EH (cell line): ENCODE measurements around the gene EMC6.

Source experiments
- DNase-seq: peaks from one replicate; pipeline ENCODE4 v3.0.0-alpha.2; 2015; ENCODE audit warnings: low read depth

EMC6 gene

DNA sequence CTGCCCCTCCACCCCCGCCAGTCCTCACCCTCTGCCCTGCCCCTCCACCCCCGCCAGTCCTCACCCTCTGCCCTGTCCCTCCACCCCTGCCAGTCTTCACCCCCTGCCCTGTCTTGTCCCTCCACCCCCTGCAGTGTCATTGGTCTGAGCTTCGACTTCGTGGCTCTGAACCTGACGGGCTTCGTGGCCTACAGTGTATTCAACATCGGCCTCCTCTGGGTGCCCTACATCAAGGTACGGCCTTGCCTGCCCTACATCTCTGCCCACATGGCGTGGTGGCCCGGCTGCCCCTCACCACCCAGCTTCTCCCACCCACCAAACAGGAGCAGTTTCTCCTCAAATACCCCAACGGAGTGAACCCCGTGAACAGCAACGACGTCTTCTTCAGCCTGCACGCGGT, 12.3 kb upstream of the EMC6 start:
- no peak for DNase-seq

GRCh38 chr17:3656755-3657587, 11.6 kb upstream of the EMC6 start:
- no peak for DNase-seq

GRCh38 chr17:3657588-3657869, 11.1 kb upstream of the EMC6 start:
- DNase-seq, result no peak

DNA sequence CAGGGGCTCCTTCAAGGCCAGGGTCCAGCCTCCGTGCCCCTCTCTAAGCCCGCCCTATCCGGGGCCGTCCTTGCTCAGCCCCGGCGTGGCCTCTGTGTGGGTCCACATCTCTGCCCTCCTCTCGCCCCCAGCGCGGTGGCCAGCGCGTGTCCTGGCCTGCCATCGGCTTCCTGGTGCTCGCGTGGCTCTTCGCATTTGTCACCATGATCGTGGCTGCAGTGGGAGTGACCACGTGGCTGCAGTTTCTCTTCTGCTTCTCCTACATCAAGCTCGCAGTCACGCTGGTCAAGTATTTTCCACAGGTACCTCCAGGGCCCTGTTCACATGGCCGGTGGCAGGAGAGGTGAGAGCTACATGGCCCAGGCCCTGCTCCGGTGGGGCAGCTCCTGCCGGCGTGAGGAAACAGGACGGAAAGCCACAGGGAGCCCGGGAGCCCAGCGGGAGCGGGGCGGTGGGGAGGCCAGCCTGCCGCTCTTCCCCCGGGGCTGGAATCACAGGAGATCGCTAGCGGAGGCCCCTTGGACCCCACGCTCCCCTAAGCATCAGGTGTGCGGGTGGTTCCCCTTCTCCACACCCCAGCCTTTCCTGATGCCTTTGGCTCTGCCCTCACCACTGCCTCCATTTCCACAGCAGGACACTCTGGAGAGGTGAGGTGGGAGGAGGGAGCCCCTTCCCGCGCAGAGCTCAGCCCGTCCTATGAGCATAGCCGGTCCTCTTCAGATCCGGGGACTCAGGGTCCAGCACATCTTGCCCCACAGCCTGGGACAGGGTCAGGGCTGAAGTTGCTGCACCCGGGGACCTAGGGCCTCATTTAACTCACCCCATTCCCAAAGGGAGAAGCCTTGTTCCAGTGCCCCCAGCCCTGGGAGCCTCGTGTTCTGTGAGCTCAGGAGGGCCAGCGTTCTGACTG, 10.5 kb upstream of the EMC6 start:
- DNase-seq, result no peak

- no peak for DNase-seq
Observed at GRCh38 chr17:3658784-3659449, 9.7 kb upstream of the EMC6 start.

GRCh38 chr17:3659541-3660111, 9.0 kb upstream of the EMC6 start:
- DNase-seq, result peak; percentile 91

DNA sequence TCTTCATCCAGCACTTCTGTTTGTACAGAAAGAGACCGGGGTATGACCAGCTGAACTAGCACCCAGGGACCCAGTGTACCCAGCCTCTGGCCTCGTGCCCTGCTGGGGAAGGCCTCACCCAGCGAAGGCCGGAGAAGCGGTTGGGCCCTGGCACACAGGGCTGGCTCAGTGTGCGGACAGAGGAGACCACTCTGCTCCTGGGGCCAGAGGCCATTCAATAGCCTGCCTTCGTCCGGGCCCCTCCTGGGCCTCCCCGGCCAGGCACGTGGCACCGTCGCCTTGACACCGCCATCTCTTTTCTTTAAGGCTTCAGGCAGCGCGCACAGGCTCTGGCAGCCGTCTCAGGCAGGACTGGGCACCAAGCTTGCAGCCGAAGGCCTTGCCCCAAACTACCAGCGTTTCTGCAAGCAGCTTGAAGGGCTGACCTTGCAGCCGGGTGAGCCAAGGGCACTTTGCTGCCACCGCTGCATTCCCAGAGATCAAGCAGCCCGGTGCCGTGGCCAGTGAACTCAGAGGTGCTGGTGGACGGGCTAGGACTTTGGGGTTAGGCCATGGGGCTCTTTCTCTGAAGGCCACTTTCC, 8.2 kb upstream of the EMC6 start:
- DNase-seq, result no peak

- no peak for DNase-seq
Observed at GRCh38 chr17:3663102-3664011, 5.3 kb upstream of the EMC6 start.

DNA sequence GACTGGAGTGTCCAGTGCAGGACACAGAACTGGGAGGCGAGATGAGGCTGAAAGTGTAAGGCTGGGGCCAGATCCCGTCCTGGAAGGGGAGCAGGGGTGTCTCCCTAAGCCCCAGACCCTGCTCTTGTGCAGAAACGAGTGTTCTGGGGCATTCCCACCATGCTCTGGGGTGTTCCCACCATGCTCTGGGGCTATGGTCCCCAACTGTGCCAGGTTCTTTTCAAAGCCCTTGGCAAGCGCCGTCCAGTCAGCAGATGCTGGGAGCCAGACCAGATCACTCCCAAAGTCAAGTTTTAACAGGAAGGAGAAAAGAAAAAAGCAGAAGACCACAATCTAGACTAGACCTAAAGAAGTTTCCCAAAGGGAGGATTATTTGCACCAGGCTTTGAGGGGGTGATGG, 2.8 kb upstream of the EMC6 start:
- no peak for DNase-seq

DNA sequence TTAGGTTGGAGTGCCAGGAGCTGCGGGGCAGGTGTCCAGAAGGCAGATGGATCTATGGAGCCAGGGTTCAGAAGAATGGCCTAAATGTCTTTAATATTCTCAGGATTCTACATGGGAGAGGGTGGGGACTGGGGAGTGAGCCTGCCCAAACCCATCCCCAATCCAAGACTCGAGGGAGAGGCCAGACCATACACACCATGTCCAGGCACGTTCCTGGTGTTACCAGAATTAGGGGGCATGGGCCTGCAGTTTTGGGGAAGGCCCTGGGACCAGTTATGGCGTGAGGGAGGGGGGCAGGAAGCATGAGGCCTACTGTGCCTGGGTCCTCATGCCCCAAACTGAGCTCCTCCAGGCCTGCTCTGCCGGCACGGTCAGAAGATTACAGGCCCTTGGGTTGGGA, 2.1 kb upstream of the EMC6 start:
- no peak for DNase-seq

DNA sequence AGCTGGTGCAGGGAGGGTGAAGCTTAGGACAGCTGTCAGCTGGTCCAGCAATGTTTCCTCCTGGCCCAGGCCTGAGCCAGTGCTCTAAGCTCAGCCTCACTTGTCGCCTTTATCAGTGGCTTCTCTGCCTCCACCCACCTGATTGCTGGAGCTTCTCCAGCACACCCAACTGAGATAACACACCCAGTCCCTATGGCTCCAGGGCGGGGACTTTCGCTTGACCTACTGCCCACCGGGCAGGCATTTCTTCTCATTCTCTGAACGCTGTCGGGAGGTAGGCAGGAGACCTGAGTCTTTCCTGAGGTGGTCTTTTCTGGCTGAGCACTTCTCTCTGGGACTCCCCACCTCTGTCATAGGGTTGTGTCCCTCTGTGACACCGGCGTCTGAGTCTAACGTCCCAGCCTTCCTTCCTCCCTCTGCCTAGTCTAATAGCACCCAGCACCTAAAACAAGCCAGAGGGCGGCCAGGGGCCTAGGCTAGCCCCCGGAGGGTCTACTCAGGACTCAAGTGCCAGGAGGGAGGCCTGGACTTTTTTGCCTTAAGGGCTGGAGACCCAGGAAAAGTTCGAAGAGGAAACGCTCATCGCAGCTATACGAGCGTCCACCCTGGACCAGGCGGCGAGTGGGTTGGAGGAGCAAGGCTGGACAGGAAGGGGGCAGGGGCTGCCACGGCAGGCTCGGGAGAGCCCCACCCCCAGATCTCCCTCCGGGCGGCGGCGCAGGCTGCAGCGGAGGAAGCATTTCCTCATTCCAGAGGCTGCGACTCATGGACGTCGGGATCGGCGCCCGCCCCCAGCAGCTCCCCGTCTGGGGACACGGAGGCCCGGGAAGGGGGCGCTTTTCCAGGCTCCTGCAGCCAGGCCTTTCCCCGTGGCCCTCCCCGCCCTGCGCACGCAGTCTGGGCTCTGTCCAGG, 990 bp upstream of the EMC6 start:
- DNase-seq, result peak; percentile 96

- no peak for DNase-seq
Observed at GRCh38 chr17:3669085-3669347, 404 bp downstream of the EMC6 start.

DNA sequence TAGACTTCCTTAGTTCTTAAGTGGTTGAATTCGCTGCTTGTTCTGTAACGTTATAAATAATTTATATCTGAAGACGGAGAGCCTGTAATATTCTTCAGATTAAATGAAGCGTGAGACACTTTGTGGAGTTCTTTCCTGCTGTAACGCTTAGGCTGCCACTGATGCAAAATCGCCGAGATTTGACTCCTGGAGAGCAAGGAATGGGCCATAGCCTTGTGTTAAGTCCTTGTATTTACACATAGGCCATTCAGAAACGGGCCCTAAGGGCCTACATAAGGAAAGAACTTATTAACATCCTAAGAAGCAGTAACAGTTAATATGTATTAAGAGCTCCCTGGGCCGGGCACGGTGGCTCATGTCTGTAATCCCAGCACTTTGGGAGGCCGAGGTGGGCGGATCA, 936 bp downstream of the EMC6 start:
- no peak for DNase-seq

DNA sequence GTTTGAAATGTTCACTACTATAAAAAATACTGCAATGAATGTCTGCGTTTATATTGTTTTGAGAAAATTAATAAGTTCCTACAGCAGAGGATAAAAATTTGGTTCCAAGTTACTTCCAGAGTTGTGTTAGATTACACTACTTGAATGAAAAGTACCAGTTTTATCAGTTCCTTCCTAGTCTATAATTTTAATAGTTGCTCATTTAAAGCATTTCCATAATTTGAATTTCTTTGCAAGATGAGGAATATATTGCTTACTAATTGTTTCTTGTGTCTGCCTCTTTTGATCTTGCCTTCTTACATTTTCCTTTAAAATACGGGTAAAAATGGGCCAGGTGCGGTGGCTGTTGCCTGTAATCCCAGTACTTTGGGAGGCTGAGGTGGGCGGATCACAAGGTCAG, 4.0 kb downstream of the EMC6 start:
- no peak for DNase-seq

DNA sequence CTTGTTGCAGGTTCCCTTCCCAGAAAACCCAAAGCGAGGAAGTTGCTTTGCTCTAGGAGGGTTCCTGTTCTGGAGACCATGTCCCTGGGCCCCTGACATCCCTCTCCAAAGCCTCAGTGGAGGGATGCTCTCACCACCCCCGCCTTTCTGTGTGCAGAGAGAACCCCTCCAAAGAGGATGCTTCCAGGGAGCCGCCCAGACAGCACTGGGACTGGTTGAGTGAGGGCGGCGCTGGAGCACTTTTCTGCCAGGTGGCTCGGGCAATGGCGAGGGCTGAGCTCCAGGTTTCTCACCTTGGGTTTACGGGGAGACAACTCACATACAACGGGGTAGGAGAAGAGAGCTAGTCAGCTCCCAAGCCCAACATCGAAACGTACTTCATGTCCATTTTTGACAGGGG, 7.3 kb downstream of the EMC6 start:
- no peak for DNase-seq

DNA sequence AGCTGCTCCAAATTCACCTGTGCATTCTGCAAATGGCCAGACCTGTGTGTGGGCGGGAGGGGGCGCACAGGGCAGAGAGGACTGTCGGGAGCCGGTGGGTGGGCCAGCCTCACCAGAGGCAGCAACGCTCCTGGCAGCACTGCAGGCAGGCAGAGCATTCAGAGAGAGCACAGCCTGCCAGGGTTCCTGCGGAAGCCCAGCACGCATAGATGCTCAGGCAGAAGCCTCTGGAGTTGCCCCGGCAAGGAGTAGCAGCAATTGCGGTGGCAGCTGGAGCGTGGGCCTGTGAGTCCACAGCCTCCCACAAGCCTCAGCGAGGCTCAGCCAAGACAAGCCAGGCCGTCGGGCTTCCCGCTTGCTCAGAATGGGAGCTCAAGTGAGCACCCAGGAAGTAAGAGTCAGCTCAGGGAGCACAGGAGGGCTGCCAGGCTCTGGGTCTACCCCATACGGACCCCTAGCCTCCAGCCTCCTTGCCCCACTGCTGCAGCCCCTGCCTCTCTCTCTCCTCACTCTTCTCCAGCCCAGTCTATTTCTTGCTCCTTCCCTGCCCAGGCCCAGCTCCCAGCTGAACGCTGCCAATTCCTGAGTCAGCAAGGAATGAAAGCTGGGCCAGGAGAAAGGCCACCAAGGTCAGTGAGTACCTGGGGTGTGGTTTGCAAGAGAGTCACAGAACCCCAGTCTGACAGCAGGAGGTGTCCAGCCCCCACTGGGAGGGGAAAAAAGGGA, 9.6 kb downstream of the EMC6 start:
- DNase-seq, result no peak

- no peak for DNase-seq
Observed at GRCh38 chr17:3678821-3679530, 10.4 kb downstream of the EMC6 start.

GRCh38 chr17:3679531-3680126, 11.0 kb downstream of the EMC6 start:
- DNase-seq, result no peak

GRCh38 chr17:3681057-3681456, 12.4 kb downstream of the EMC6 start:
- DNase-seq, result no peak
